COLO829 (cell line): ENCODE measurements around the gene FYN.

ENCODE experiments used
- DNase-seq: peaks from one replicate; pipeline ENCODE4 v3.0.0; 2012; ENCODE audit warnings: low spot score

The FYN gene

GRCh38 chr6:111680015-111680712, 193.1 kb downstream of the FYN start:
- no peak for DNase-seq

- no peak for DNase-seq
These were observed 194.0 kb downstream of the FYN start for GRCh38 chr6:111679126-111679858.

- DNase-seq: no peak
These were observed 195.8 kb downstream of the FYN start for GRCh38 chr6:111677249-111677990.

GRCh38 chr6:111676383-111676782, 196.9 kb downstream of the FYN start:
- no peak for DNase-seq

GRCh38 chr6:111674883-111675282, 198.4 kb downstream of the FYN start:
- no peak for DNase-seq

- no peak for DNase-seq
These were observed 198.8 kb downstream of the FYN start for GRCh38 chr6:111674413-111674812.

GRCh38 chr6:111673937-111674336, 199.3 kb downstream of the FYN start:
- no peak for DNase-seq

GRCh38 chr6:111673532-111673931, 199.7 kb downstream of the FYN start:
- no peak for DNase-seq

GRCh38 chr6:111672761-111673450, 200.3 kb downstream of the FYN start:
- no peak for DNase-seq

- DNase-seq: no peak
These were observed 203.9 kb downstream of the FYN start for GRCh38 chr6:111669326-111669725.

- no peak for DNase-seq
These were observed 204.8 kb downstream of the FYN start for GRCh38 chr6:111668410-111668809.

- DNase-seq: no peak
These were observed 205.3 kb downstream of the FYN start for GRCh38 chr6:111667931-111668330.

- no peak for DNase-seq
These were observed 206.4 kb downstream of the FYN start for GRCh38 chr6:111666847-111667246.

- DNase-seq: no peak
These were observed 208.7 kb downstream of the FYN start for GRCh38 chr6:111664565-111665030.

GRCh38 chr6:111663692-111664564, 209.3 kb downstream of the FYN start:
- no peak for DNase-seq

GRCh38 chr6:111662794-111663593, 210.3 kb downstream of the FYN start:
- DNase-seq: no peak

GRCh38 chr6:111662072-111662793, 211.0 kb downstream of the FYN start:
- DNase-seq: no peak

GRCh38 chr6:111661541-111662061, 211.7 kb downstream of the FYN start:
- no peak for DNase-seq

GRCh38 chr6:111660531-111660930, 212.7 kb downstream of the FYN start:
- no peak for DNase-seq
